Mammary epithelial cell (primary cell): ENCODE data around the gene CLSTN1.

ENCODE experiments used
- CTCF ChIP-seq, 2 donors: IDR thresholded peaks in 1 of 2; conservative IDR thresholded peaks in 1 of 2; 2 replicates each; pipeline ENCODE4 v1.5.1; 2011 to 2012; ENCODE audit warnings: inconsistent platforms in 2 of 2, low read length in 2 of 2, mild to moderate bottlenecking in 2 of 2, control low read depth in 1 of 2, low read depth in 1 of 2; ENCODE audit not compliant: insufficient read depth in 1 of 2; ENCODE audit errors: extremely low read depth in 1 of 2
- EZH2 ChIP-seq: IDR thresholded peaks from 2 replicates; pipeline ENCODE4 v1.6.1; 2012; ENCODE audit warnings: low read length, inconsistent platforms, borderline replicate concordance

DNA sequence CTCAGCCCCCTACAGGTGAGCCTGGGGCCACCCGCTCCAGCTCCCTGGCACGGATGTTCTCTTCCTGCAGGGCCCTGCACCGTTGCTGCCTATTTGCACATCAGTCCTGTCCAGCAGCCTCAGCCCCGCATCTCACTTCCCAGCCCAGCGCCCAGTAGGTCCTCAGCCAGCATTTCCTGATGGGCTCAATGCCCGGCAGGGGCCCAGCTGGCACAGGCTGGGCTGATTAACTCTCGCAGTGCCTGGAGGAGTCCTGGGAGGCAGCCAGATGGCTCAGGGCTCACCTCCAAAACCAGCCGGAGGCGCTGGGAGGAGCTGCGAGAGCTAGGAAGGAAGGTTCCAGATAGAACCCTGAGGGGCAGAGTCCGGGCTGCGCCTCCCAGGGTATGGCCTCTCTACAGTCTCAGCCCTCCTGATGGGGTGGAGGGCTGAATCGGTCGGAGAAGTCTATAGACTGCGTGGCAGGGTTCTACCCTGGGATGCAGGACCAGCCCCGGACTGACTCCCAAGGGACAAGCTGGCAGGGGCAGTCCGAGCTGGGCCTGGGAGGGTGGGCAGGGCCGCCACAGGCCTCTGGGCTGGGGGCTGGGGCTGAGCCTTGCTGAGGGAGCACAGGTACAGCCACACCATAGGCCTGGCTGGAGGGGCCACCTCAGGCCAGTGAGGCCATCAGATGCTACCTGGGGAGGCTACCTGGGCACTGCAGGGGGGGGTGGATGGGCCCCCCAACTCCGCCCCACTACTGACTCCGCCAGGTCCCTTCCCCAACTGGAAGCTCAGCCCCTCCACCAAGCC lies 19.2 kb upstream of the CLSTN1 start:
- no peak for TF ChIP-seq CTCF (conservative IDR thresholded peaks at IDR 0.05 in 1 of 2, IDR thresholded peaks at IDR 0.05 in 1 of 2; ENCODE audit: extremely low read depth in 1 of 2, insufficient read depth in 1 of 2, low read depth in 1 of 2, low read length in 2 of 2)
- no peak for TF ChIP-seq EZH2
